ENCODE data around the gene KRTAP19-4. TPM values are rescaled to one million over a fixed set of nuclear protein-coding genes. Genes with fewer than 3 reads are reported as not detected.

The KRTAP19-4 gene
- total RNA-seq (ENCODE audit: low replicate concordance) = not detected in 2 replicates

- no peaks in the 10 kb centered on the region for H3K4me1 ChIP-seq
- no peaks in the 10 kb centered on the region for H3K9me3 Mint-ChIP-seq
- no peak within 1 kb of the TSS for H3K9ac ChIP-seq
- H3K36me3 Mint-ChIP-seq = no peaks in the 10 kb centered on the region
- H3K4me1 Mint-ChIP-seq = peaks cover 9% of the 10 kb centered on the region
- TF ChIP-seq CTCF (IDR thresholded peaks at IDR 0.05) (no peak), EZH2phosphoT487 (IDR thresholded peaks at IDR 0.05) (no peak), EZH2 (IDR thresholded peaks at IDR 0.05) (no peak)
- no peaks in the 10 kb centered on the region for H3K36me3 ChIP-seq
- no peaks in the 10 kb centered on the region for H3K79me2 ChIP-seq (ENCODE audit: low read depth)
- no peak within 1 kb of the TSS for H3K4me2 ChIP-seq
- no peaks in the 10 kb centered on the region for H3K27me3 ChIP-seq
- no peak within 1 kb of the TSS for H3K4me3 ChIP-seq
- no peak within 1 kb of the TSS for H3K27ac Mint-ChIP-seq
- H3F3A ChIP-seq (ENCODE audit: low read depth) = no peaks in the 10 kb centered on the region
- no peak within 1 kb of the TSS for H3K4me3 Mint-ChIP-seq
- H3K9me3 ChIP-seq (ENCODE audit: low read depth) = peaks cover 6% of the 10 kb centered on the region
- no peak within 1 kb of the TSS for H3K27ac ChIP-seq
- H2AFZ ChIP-seq (replicated peaks) = no peak within 1 kb of the TSS
- DNase-seq (ENCODE audit: low spot score) = no peak
- H3K27me3 Mint-ChIP-seq (ENCODE audit: insufficient read depth, low read depth) = no peaks in the 10 kb centered on the region
- H4K20me1 ChIP-seq (ENCODE audit: low read depth) = no peaks in the 10 kb centered on the region
These were observed at the start of gene KRTAP19-4 for GRCh38 chr21:30497065-30497464. TSS of gene KRTAP19-4 (minus strand) at chr21:30497165. CDS start at chr21:30497110, 55 bp downstream.

GRCh38 chr21:30541764-30542163 lies 44.8 kb upstream of the KRTAP19-4 start, which contains the start of gene KRTAP19-6:
TSS of gene KRTAP19-6 (minus strand) at chr21:30541864. CDS start at chr21:30541833, 31 bp downstream.
- no peak within 1 kb of the TSS for H3K9ac ChIP-seq
- no peaks in the 10 kb centered on the region for H3K4me1 ChIP-seq
- H3K4me2 ChIP-seq = no peak within 1 kb of the TSS
- no peaks in the 10 kb centered on the region for H3F3A ChIP-seq (ENCODE audit: low read depth)
- H3K79me2 ChIP-seq (ENCODE audit: low read depth) = no peaks in the 10 kb centered on the region
- peaks cover 4% of the 10 kb centered on the region for H3K9me3 ChIP-seq (ENCODE audit: low read depth)
- Mint-ChIP-seq H3K36me3 (no peaks in the 10 kb centered on the region), H3K27me3 (ENCODE audit: insufficient read depth, low read depth) (peaks cover 2% of the 10 kb centered on the region), H3K27ac (no peak within 1 kb of the TSS), H3K4me3 (no peak within 1 kb of the TSS), H3K9me3 (no peaks in the 10 kb centered on the region), H3K4me1 (no peaks in the 10 kb centered on the region)
- H3K27ac ChIP-seq = no peak within 1 kb of the TSS
- no peaks in the 10 kb centered on the region for H4K20me1 ChIP-seq (ENCODE audit: low read depth)
- H2AFZ ChIP-seq (replicated peaks) = no peak within 1 kb of the TSS
- no peak for DNase-seq (ENCODE audit: low spot score)
- TF ChIP-seq EZH2phosphoT487 (IDR thresholded peaks at IDR 0.05) (no peak), CTCF (IDR thresholded peaks at IDR 0.05) (no peak), EZH2 (IDR thresholded peaks at IDR 0.05) (no peak)
- H3K27me3 ChIP-seq = no peaks in the 10 kb centered on the region
- H3K4me3 ChIP-seq = no peak within 1 kb of the TSS
- H3K36me3 ChIP-seq = no peaks in the 10 kb centered on the region

- Histone ChIP-seq H3K4me3 (no peak overlapping the region), H3K4me2 (no peak overlapping the region), H3K27ac (no peak overlapping the region), H3F3A (ENCODE audit: low read depth) (no peaks in the 10 kb centered on the region), H3K9ac (no peak overlapping the region), H3K36me3 (no peaks in the 10 kb centered on the region), H4K20me1 (ENCODE audit: low read depth) (no peaks in the 10 kb centered on the region), H3K79me2 (ENCODE audit: low read depth) (no peaks in the 10 kb centered on the region), H3K27me3 (no peaks in the 10 kb centered on the region), H2AFZ (replicated peaks) (no peak overlapping the region), H3K9me3 (ENCODE audit: low read depth) (peaks cover 4% of the 10 kb centered on the region), H3K4me1 (no peaks in the 10 kb centered on the region)
- H3K4me1 Mint-ChIP-seq = no peaks in the 10 kb centered on the region
- no peaks in the 10 kb centered on the region for H3K9me3 Mint-ChIP-seq
- H3K27ac Mint-ChIP-seq = no peak overlapping the region
- DNase-seq (ENCODE audit: low spot score) = no peak
- H3K36me3 Mint-ChIP-seq = no peaks in the 10 kb centered on the region
- H3K27me3 Mint-ChIP-seq (ENCODE audit: insufficient read depth, low read depth) = no peaks in the 10 kb centered on the region
- H3K4me3 Mint-ChIP-seq = no peak overlapping the region
- TF ChIP-seq EZH2 (IDR thresholded peaks at IDR 0.05) = no peak
- TF ChIP-seq EZH2phosphoT487 (IDR thresholded peaks at IDR 0.05) = no peak
- TF ChIP-seq CTCF (IDR thresholded peaks at IDR 0.05) = no peak
These were observed 21.9 kb upstream of the KRTAP19-4 start for GRCh38 chr21:30518876-30519275.
